ENCODE results near the gene SLC25A17. TPM values are rescaled to one million over a fixed set of nuclear protein-coding genes. Genes with fewer than 3 reads are reported as not detected.
"Not testable (repeated sequence)": the region's sequence is repeated elsewhere in the genome, so short reads cannot be mapped to it uniquely, and the experiment has no call there.

Gene SLC25A17
- polyA plus RNA-seq, 3 donors, result 42.5 to 42.9 (median 42.5) TPM

DNA sequence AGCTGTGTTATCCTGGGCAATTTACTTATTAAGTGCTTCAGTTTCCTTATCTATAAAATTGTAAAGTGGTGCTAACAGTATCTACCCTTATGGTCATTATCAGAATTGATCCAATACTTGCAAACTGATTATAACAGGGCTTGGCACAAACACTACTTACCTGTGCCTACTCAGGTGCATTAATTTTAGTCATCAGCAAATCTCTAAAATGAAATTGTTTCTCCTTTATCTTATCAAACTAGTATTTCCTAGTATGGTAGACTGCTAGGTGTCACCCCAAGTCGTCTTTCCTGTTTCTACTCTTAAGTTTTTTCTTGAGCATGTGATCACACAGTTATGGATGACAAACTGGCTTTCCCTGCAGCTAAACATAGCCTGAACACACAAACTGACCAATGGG, 4.3 kb upstream of the SLC25A17 start:
- DNase-seq (ENCODE audit: low read depth in 3 of 3, low spot score in 2 of 3), result no peak

- peak in 2 of 3 donors; percentile 19 to 36 for DNase-seq (ENCODE audit: low read depth in 3 of 3, low spot score in 2 of 3)
Measured at GRCh38 chr22:40819599-40820140, 524 bp upstream of the SLC25A17 start.

GRCh38 chr22:40818192-40818746, 877 bp downstream of the SLC25A17 start:
- DNase-seq (ENCODE audit: low read depth in 3 of 3, low spot score in 2 of 3), result no peak

GRCh38 chr22:40817737-40818136, 1.4 kb downstream of the SLC25A17 start:
- DNase-seq (ENCODE audit: low read depth in 3 of 3, low spot score in 2 of 3), result no peak

- no peak for DNase-seq (ENCODE audit: low read depth in 3 of 3, low spot score in 2 of 3)
Measured at GRCh38 chr22:40813912-40814315, 5.2 kb downstream of the SLC25A17 start.

DNA sequence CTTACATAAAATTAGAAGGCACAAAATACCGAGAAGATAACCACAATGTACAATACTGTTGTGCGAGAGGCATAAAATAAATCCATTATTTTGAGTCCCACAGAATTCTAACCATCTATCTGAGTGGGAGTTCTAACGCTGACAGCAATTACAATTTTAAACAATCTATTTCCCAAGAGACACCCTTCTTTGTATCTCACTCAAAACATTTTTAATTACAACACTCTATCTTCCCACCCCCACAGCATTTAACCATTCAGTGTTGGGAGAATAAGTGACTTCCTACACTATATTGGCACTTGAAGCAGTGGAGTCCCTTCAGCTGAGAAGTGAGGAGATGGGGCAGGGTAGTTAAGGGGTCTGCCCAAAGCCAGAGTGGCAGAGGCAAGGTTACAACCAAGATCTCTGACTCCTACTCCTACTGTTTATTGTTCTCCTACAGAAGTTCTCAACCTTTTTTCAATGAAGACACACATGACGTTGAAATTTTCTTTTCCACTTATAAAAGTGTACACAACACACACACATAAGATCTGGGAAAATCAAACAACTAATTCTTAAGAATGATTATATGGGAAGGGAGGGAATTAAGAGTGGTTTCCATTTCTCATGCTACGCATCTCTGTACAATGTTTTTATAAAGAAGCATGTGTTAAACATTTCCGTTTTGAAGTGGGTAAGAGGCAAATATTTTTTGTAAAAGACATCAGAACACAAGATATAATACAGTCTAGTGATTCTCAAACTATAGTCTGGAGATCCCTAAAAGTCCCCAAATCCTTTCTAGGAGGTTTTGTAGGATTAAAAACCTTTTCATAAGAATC, 10.9 kb downstream of the SLC25A17 start:
- DNase-seq (ENCODE audit: low read depth in 3 of 3, low spot score in 2 of 3), result no peak

GRCh38 chr22:40806711-40807110, 12.4 kb downstream of the SLC25A17 start:
- DNase-seq (ENCODE audit: low read depth in 3 of 3, low spot score in 2 of 3), result no peak

DNA sequence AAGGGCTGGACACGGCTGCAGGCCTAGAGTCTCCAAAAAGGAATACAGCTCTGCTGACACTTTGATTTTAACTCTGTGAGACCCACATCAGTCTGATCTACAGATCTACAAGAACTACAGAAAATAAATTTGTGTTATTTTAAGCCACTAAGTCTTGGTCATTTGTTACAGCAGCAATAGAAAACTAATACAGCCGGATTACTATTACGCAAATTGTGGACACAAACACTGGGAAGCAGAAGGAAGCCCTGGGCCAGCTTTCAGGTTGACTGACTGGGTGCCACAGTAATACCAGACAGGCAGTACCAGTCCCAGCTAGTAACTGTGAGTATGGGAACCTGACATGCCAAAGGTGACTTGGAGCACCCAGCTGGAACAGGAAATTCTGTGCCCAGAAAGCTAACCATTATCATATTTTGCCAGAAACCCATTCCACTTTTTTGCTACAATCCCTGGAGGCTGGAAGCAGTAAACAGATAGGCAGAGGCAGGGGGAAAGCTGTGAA, 13.4 kb downstream of the SLC25A17 start:
- no peak for DNase-seq (ENCODE audit: low read depth in 3 of 3, low spot score in 2 of 3)

GRCh38 chr22:40805239-40805638, 13.9 kb downstream of the SLC25A17 start:
- no peak for DNase-seq (ENCODE audit: low read depth in 3 of 3, low spot score in 2 of 3)

DNA sequence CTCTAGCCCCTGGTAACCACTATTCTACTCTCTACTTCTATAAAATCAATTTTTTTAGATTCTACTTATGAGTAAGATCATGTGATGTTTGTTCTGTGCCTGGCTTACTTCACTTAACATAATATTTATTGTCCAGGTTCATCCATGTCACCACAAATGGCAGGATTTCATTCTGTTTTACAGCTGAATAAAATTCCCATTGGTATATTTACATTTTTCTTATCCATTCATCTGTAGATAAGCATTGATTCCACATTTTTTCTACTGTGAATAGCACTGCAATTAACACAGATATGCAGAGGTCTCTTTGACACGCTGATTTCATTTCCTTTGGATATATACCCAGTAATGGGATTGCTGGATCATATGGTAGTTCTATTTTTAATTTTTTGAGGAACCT, 15.8 kb downstream of the SLC25A17 start:
- DNase-seq (ENCODE audit: low read depth in 3 of 3, low spot score in 2 of 3), result no peak

GRCh38 chr22:40799008-40799407, 20.1 kb downstream of the SLC25A17 start:
- DNase-seq (ENCODE audit: low read depth in 3 of 3, low spot score in 2 of 3), result no peak

GRCh38 chr22:40797427-40797826, 21.7 kb downstream of the SLC25A17 start:
- no peak for DNase-seq (ENCODE audit: low read depth in 3 of 3, low spot score in 2 of 3)

- no peak for DNase-seq (ENCODE audit: low read depth in 3 of 3, low spot score in 2 of 3)
Measured at GRCh38 chr22:40792451-40792850, 26.7 kb downstream of the SLC25A17 start.

DNA sequence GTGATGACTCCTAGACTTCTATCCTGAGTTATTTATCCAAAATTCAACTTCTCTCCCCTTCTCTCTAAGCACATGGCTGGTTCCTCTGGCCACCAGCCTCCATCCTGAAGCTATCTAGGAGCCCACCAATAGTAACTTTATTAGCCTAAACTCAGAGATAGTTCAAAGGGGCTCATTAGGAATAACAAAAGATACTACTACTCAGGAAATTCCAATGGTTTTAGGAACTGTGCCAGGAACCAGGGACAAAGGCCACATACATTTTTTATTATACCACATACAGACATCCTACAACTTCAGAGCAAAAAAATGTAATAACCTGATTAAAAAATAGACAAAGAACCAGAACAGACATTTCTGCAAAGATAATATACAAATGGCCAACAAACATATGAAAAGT, 27.9 kb downstream of the SLC25A17 start:
- DNase-seq (ENCODE audit: low read depth in 3 of 3, low spot score in 2 of 3), result no peak

- DNase-seq (ENCODE audit: low read depth in 3 of 3, low spot score in 2 of 3), result no peak
Measured at GRCh38 chr22:40789131-40789530, 30.0 kb downstream of the SLC25A17 start.

DNA sequence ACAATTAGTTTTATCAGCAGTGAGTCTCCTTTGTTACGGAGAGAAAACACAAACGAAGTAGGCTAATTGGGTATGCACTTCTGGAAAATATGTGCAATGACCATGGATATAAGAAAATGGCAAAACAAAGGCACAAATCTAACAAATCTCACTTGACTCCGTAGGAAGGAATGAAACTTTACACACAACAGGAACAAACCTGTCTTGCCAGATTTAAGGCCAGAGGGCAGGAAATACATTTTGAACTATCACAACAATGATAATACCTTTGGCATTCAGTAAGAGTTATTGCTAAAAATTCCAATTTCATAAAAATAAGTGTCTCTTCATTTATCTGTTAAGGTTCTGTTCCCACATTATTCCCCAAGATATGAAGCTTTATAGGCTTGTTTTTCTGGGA, 36.6 kb downstream of the SLC25A17 start:
- DNase-seq (ENCODE audit: low read depth in 3 of 3, low spot score in 2 of 3), result no peak

DNA sequence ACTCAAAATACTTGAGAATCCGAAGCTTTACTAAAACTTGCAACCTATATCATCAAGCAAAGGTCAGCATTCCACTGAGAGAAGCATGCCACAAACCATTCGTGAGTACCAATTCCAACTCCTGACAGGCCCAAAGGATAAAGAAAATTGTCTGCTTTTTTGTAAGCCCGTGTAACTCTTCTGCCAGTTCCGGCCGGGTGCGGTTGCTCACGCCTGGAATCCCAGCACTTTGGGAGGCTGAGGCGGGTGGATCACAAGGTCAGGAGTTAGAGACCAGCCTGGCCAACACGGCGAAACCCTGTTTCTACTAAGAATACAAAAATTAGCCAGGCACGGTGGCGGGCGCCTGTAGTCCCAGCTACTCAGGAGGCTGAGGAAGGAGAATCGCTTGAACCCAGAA, 37.4 kb downstream of the SLC25A17 start:
- not testable (repeated sequence) for DNase-seq (ENCODE audit: low read depth in 3 of 3, low spot score in 2 of 3)

- DNase-seq (ENCODE audit: low read depth in 3 of 3, low spot score in 2 of 3), result no peak
Measured at GRCh38 chr22:40769761-40770160, 49.4 kb downstream of the SLC25A17 start.

DNA sequence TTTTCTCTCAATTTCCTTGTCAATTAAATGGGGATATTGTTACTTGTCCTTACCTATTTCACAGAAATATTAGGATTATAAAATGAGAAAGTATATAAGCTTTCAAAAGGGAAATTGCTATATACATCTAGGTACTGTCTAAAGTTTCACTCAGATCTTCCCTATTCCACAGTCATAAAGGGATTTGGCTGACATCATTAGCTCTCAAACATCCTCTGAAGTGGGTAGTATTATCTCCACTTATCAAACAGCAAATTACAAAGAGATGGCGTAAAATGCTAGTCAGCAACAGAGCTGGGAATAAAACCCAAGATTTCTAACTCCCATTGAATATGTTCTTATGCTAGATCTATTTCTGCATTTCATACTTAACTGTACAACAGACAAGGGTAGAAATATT, 50.9 kb downstream of the SLC25A17 start:
- DNase-seq (ENCODE audit: low read depth in 3 of 3, low spot score in 2 of 3), result no peak

DNA sequence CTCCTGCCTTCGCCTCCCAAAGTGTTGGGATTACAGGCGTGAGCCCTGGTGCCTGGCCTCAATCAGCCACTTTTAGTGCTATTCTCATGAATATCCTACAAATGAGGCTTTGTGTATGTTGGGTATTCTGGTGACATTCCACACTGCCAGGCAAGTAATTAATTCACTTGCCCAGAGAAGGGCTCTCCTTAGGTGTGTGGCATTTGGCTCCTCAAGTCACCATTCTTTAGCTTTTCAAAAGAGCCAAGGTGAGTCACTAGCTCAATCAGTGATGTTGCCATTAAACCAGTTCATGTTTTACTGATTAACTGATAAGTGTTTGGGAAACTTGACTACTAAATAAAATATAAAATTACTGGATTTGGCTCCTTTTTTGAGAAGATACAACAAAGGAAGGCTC, 52.2 kb downstream of the SLC25A17 start:
- DNase-seq (ENCODE audit: low read depth in 3 of 3, low spot score in 2 of 3), result no peak

DNA sequence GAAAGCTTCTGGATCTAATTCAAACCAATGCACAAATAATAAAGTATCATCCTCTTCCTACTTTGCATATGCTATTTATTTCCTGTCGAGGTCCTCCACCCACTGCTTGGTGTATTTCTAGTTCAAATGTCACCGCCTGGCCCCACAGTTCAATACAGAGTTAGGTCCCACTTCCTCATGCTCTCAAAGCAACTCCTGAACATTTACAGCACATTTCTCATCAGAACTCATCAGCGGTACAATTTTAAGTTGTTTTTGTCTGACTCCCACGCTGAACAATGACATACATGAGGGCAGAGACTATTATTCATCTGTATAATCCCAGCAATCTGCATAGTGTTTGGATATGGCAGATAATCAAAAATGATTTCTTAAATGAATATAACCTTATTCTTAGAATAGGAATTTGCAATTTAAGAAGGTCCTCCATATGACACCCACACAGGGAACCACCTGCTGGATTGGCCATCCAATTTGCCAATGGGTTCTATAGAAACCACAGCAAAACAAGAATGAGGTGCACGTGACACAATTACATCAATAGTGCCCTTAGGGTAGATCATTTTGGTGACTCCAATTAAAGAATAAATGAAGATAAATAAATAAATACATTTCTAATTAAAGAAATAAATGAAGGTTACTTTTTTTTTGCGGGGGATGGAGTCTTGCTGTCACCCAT, 54.2 kb downstream of the SLC25A17 start:
- no peak for DNase-seq (ENCODE audit: low read depth in 3 of 3, low spot score in 2 of 3)

Measured in right renal cortex interstitium (tissue), 3 donors.